T47D (cell line): ENCODE data around the gene AMIGO2.
A peak's percentile ranks its signal among the peaks of the same experiment; 100 is the strongest.
"Not testable (repeated sequence)": the region's sequence is repeated elsewhere in the genome, so short reads cannot be mapped to it uniquely, and the experiment has no call there.

Experiments used
- DNase-seq, 2 experiments: peaks; one replicate each; pipeline versions ENCODE4 v3.0.0 to v3.0.0-alpha.2; 2011 to 2012; ENCODE audit warnings: low read depth in 1 of 2, low spot score in 1 of 2
- JUND ChIP-seq: IDR thresholded peaks from 2 replicates; pipeline ENCODE4 v1.6.1; 2012; ENCODE audit warnings: low read depth
- in situ Hi-C: cut with HindIII; loops from 2 replicates; pipeline ENCODE4 v1.10.0; 2016; ENCODE audit warnings: low sequenced_read_pairs, low pct_unique_long_range_greater_than_20kb

Gene AMIGO2, protein sequence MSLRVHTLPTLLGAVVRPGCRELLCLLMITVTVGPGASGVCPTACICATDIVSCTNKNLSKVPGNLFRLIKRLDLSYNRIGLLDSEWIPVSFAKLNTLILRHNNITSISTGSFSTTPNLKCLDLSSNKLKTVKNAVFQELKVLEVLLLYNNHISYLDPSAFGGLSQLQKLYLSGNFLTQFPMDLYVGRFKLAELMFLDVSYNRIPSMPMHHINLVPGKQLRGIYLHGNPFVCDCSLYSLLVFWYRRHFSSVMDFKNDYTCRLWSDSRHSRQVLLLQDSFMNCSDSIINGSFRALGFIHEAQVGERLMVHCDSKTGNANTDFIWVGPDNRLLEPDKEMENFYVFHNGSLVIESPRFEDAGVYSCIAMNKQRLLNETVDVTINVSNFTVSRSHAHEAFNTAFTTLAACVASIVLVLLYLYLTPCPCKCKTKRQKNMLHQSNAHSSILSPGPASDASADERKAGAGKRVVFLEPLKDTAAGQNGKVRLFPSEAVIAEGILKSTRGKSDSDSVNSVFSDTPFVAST

DNA sequence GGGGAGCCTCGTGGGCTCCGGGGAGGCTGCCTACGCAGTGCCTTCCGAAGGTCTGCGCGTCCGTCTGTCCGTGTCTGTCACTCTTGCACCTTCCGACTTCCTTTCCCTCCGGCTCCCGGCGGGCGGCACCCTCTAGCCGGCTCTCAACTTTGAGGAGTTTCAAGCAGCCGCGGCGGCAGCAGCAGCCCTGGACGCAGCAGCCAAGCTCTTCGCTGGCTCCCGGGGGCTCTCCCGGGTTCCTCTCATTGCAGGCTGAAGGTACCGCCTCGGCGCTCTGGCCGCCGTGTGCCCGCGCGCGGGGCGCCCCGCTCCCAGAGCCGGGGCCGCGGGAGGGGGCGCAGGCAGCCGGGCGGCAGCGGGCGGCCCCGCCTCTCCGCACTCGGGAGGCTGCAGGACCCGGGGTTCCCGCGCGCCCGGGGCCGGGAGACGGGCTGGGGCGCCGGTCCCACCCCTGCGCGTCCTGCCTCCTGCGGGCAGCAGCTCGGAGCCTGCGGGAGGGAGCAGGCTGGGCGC lies at the start of gene AMIGO2, which contains the start of gene PCED1B:
AMIGO2 (minus strand) TSS at position 492 of the 513 bp plus-strand sequence. CDS start 957 bp downstream, outside the sequence.
PCED1B (plus strand) TSS at position 154 of the 513 bp plus-strand sequence. CDS start 155,443 bp downstream, outside the sequence.
- DNase-seq, result peak; percentile 54 to 83
- no peak for TF ChIP-seq JUND
- in situ Hi-C loops, result no loop called here

DNA sequence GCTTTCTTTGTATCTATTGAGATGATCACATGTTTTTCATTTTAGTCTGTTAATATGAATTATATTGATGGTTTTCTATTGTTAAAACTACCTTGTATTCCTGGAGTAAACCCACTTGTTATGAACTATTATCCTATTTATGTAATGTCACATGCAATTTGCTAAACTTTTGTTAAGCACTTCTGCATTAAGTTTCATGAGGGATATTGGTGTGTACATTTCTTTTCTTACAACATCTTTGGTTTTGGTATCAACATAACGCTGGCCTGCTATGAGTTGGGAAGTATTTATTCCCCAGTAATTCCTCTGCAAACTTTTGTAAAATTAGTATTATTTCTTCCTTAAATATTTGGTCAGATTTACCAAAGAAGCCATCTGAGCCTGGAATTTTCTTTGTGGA lies 46.5 kb upstream of the AMIGO2 start:
- in situ Hi-C loops, result no loop called here
- TF ChIP-seq JUND, result no peak
- DNase-seq, result no peak

DNA sequence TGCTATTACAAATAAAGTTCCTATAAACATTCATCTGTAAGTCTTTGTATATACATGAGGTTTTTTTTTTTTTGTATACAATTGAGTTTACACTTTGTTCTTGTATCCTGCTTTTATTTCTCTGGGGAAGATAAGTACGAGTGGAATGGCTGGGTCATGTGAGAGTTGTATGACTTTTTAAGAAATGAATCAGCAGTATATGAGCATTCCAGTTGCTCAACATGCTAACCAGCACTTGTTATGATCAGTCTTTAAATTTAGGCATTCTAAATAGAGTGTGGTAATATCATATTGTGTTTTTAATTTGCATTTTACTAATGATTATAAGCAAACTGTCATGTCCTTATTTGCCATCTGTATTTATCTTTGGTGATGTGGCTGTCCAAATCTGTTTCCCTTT lies 44.7 kb upstream of the AMIGO2 start:
- in situ Hi-C loops, result no loop called here
- TF ChIP-seq JUND, result no peak
- no peak for DNase-seq

DNA sequence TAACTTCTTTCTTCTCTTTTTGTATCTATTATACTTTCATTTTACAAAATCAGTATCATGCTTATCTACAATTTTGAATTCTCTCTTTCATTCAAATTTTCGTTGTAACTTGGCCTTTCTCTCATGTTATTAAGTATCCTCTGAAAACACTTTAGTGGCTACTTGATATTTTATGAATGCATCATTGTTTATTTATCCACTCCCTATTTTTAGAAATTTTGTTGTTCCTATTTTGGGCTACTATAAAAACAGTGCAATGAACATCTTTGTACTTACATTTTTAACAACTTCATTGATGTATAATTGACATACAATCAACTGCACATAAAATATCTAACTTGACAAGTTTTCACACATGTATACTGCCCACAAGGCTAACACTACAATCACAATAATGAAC lies 44.0 kb upstream of the AMIGO2 start:
- no peak for DNase-seq
- TF ChIP-seq JUND, result no peak
- in situ Hi-C loops, result no loop called here

DNA sequence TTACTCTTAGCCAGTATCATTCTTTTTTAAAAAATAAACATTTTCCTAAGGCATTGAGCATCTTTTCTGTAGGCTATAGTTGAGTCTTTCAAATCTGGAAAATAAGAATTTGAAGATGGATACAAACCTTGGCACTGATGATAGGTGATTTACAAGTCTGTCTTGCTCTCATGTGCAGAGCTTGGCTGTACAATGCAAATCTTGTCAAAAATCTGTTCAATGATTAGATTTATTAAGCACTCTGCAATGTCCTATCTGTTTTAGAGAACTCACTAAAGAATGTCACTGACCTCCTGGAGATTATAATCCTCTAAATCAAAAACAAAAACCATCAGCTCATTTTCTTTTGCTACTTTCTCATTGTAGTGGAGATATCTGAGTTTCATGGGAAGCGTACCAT lies 42.8 kb upstream of the AMIGO2 start:
- DNase-seq, result no peak
- in situ Hi-C loops, result no loop called here
- TF ChIP-seq JUND, result no peak

DNA sequence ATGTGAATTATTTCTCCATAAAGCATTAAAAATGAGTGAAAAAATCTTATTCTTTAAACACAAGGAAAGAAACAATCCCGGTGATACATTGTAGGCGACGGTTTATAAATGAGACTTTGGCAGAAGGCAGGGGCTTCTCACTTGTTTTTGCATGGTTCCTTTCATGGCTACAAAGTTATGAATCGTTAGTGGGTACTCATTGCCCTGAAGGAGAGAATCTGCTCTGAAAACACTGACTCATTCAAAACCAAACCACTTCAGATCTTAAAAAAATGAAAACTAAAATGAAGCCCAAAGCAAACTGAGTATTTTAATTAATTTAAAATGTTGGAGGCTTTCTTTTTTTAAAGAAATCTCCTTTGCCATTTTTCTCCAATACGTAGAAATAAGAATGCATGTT lies 41.4 kb upstream of the AMIGO2 start:
- in situ Hi-C loops, result no loop called here
- no peak for DNase-seq
- TF ChIP-seq JUND, result no peak

DNA sequence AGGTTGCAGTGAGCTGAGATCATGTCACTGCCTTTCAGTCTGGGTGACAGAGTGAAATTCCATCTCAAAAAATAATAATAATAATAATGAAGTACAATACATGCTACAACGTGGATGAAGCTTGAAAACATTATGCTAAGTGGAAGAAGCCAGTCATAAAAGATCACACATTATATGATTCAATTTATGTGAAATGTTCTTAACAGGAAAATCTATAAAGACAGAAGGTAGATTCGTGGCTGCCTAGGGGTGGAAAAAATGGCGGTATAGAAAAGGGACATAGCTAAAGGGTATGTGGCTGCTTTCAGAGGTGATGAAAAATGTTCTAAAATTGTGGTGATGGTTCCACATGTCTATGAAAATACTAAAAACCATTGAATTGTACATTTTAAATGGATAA lies 41.0 kb upstream of the AMIGO2 start:
- in situ Hi-C loops, result no loop called here
- no peak for TF ChIP-seq JUND

DNA sequence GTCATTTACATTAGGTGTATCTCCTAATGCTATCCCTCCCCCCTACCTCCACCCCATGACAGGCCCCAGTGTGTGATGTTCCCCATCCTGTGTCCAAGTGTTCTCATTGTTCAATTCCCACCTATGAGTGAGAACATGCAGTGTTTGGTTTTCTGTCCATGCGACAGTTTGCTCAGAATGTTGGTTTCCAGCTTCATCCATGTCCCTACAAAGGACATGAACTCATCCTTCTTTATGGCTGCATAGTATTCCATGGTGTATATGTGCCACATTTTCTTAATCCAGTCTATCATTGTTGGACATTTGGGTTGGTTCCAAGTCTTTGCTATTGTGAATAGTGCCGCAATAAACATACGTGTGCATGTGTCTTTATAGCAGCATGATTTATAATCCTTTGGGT lies 37.5 kb upstream of the AMIGO2 start:
- DNase-seq, in situ Hi-C loops: not testable (repeated sequence)

More for the DNA sequence above, 41.0 kb upstream of the AMIGO2 start:
- no peak for DNase-seq

DNA sequence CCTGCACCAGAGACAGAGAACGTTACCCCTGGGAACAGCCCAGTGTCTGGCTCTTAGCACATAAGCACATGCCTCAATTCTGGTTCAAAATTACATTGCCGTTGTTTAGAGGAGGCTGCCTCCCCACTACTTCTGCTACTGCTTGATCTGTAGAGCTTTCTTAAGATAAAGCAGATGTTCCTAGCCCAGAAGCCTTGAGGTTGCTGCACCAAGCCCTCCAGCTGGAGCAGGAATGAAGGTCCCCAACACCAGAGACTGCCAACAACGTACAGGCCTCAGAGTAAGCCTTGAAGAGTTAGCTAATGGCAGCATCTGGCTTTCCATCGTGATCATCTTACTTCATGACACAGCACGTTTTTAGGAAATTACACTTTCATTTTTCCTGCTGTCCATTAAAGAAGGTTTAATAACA lies 34.7 kb upstream of the AMIGO2 start:
- no peak for TF ChIP-seq JUND
- no peak for DNase-seq
- in situ Hi-C loops, result no loop called here

DNA sequence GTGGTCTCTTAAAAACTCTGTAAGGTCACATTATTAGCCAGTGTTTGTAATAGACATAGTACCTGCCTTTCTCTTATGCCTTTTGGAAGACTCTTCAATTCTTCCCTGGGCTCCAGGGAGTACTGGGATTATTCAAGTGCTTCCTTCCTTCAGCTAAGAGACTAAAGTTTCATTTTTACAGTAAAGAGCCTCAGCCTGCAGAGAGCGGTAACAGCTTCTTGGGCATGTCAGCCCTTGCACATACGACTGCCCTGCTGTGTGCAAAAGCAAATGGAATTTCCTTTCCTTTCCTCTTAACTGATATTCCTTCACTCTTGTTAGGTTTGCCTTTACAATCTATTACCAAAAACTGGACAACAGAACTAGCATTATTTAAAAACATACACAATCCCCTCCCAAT lies 32.9 kb upstream of the AMIGO2 start:
- in situ Hi-C loops, result no loop called here
- no peak for DNase-seq
- no peak for TF ChIP-seq JUND

DNA sequence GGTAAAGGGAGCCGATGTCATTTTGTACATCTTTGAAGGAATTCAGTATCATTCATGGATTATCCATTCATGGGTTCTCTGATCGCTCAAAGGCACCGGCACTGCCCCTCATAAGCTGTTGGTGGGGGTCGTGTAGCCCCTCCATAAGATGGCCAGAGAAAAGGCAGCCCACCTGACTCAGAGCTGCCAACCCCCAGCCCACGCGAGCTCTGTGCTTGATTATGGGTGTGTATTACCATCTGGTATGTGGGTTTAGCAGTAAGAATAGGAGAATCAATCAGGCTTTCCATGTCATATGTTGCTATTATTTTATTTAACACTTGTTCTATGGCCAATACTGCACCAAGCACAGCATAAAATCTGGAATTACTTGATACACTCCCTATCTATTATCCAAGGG lies 32.1 kb upstream of the AMIGO2 start:
- TF ChIP-seq JUND, result no peak
- DNase-seq, result no peak
- in situ Hi-C loops, result no loop called here

DNA sequence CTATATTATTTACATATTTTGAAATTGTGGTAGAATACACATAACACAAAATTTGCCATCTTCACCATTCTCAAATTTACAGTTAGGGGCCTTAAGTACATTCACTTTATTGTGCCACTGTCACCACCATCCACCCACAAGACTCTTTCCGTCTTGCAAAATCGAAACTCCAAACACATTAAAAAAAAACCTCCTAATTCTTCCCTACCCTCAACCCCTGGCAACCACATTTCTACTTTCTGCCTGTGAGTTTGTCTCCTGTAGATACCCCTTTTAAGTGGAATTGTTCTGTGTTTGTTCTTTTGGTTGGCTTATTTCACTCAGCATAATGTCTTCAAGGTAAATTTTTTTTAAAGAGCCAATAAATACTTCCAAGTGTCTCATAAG lies 31.6 kb upstream of the AMIGO2 start:
- TF ChIP-seq JUND, result no peak
- in situ Hi-C loops, result no loop called here
- no peak for DNase-seq

DNA sequence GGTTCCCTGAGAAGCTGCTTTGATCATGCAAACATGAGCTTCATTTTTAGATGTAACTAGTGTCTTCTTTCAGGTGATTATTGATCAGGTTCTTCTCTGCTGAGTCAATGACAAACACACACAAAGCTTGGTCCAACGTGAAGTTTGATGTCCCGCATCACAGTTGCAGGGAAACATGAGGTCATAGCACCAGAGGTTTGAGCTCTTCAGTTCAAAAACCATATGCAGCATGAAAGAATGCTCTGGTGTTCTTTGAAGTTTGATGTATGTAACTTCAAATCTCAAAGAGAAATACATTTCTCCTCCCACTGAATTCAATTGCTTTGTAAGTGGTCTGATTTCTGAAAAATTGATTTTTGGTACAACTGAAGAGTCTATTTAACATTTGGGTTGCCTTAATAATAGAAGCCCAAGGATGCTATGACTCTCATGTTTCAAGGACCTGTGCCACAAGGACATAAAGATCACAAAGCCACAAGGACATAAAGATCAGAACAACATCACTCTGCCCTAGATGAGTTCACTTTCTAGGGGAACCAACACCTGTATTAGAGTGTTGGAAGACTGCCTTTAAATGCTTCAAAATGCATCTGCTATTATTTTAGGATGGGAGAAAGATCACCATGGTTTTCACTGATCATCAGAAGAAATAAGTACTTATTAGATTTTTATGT lies 31.1 kb upstream of the AMIGO2 start:
- TF ChIP-seq JUND, result no peak
- in situ Hi-C loops, result no loop called here
- DNase-seq, result no peak
